Measurements from ENCODE around the gene SLC9A1. TPM values are rescaled to one million over a fixed set of nuclear protein-coding genes. Genes with fewer than 3 reads are reported as not detected.

Gene SLC9A1
- total RNA-seq, 2 experiments from 2014 or later: 5.8 to 19.2 TPM

- Histone ChIP-seq H3K79me2 (ENCODE audit: insufficient read depth, low read depth, low read length) (no peaks in the 10 kb centered on the region), H3K4me2 (ENCODE audit: low read length) (no peak overlapping the region), H4K20me1 (ENCODE audit: insufficient read depth, low read length) (no peaks in the 10 kb centered on the region), H3K36me3 (ENCODE audit: insufficient read depth, low read length) (no peaks in the 10 kb centered on the region), H2AFZ (ENCODE audit: low read length) (no peak overlapping the region), H3K27ac (ENCODE audit: low read depth, low read length, poor library complexity, severe bottlenecking) (no peak overlapping the region), H3K4me3 (ENCODE audit: low read depth, low read length, poor library complexity, severe bottlenecking) (no peak overlapping the region), H3K4me1 (ENCODE audit: insufficient read depth, low read length, poor library complexity, severe bottlenecking) (no peaks in the 10 kb centered on the region), H3K9me3 (ENCODE audit: low read length) (no peaks in the 10 kb centered on the region), H3K9me2 (ENCODE audit: insufficient read depth, low read length) (no peaks in the 10 kb centered on the region)
- TF ChIP-seq EZH2phosphoT487 (IDR thresholded peaks at IDR 0.05; ENCODE audit: borderline replicate concordance, low read depth, low read length) (no peak), CTCF (conservative IDR thresholded peaks at IDR 0.05; ENCODE audit: low read length) (no peak)
- intact Hi-C loops (cut with micrococcal nuclease; ENCODE audit: unreplicated experiment): no loop called here
- ChIA-PET CTCF (ENCODE audit: unreplicated experiment) (no interaction called here), POLR2A (interaction anchor here (0.6 to 1.0 kb wide), 2 partner anchors 9 to 64 kb away, joined by 3 to 4 read pairs; no protein-coding TSS in a partner anchor)
- no peak for DNase-seq (ENCODE audit: low spot score)
- BruUV-seq (replicated peaks): no TSS peak
Observed at GRCh38 chr1:27060891-27061290, 94.0 kb downstream of the SLC9A1 start.

- Histone ChIP-seq H3K4me3 (ENCODE audit: low read depth, low read length, poor library complexity, severe bottlenecking) (no peak overlapping the region), H3K4me2 (ENCODE audit: low read length) (no peak overlapping the region), H3K9me2 (ENCODE audit: insufficient read depth, low read length) (no peaks in the 10 kb centered on the region), H3K36me3 (ENCODE audit: insufficient read depth, low read length) (no peaks in the 10 kb centered on the region), H3K9me3 (ENCODE audit: low read length) (no peaks in the 10 kb centered on the region), H3K4me1 (ENCODE audit: insufficient read depth, low read length, poor library complexity, severe bottlenecking) (no peaks in the 10 kb centered on the region), H4K20me1 (ENCODE audit: insufficient read depth, low read length) (no peaks in the 10 kb centered on the region), H3K79me2 (ENCODE audit: insufficient read depth, low read depth, low read length) (no peaks in the 10 kb centered on the region), H3K27ac (ENCODE audit: low read depth, low read length, poor library complexity, severe bottlenecking) (no peak overlapping the region), H2AFZ (ENCODE audit: low read length) (no peak overlapping the region)
- POLR2A ChIA-PET: interaction anchor here (0.7 kb wide), 1 partner anchor 10 kb away, joined by 6 read pairs; no protein-coding TSS in a partner anchor
- BruUV-seq (replicated peaks): no TSS peak
- DNase-seq (ENCODE audit: low spot score): no peak
- TF ChIP-seq EZH2phosphoT487 (IDR thresholded peaks at IDR 0.05; ENCODE audit: borderline replicate concordance, low read depth, low read length): no peak
- no peak for TF ChIP-seq CTCF (conservative IDR thresholded peaks at IDR 0.05; ENCODE audit: low read length)
- CTCF ChIA-PET (ENCODE audit: unreplicated experiment): no interaction called here
- intact Hi-C loops (cut with micrococcal nuclease; ENCODE audit: unreplicated experiment): no loop called here
Observed at GRCh38 chr1:27058966-27059669, 95.8 kb downstream of the SLC9A1 start.

All from OCI-LY7 (cell line).